PFSK-1 (cell line): Measurements from ENCODE around the gene AOAH.

Experiments
- FOXP2 ChIP-seq: optimal IDR thresholded peaks from 2 replicates; pipeline ENCODE3; 2011; ENCODE audit warnings: borderline replicate concordance, control low read depth, inconsistent platforms; ENCODE audit not compliant: insufficient read depth; ENCODE audit errors: extremely low read length, extremely low read depth
- POLR2AphosphoS5 ChIP-seq: IDR thresholded peaks from 2 replicates; pipeline ENCODE4 v1.6.1; 2012; ENCODE audit warnings: low read depth, mild to moderate bottlenecking, control low read depth, low read length, moderate library complexity
- REST ChIP-seq, 2 experiments: IDR thresholded peaks; 2 replicates each; pipeline versions ENCODE4 v1.6.1 to v1.8.0; 2011 to 2012; ENCODE audit warnings: low read depth in 2 of 2, low read length in 2 of 2, control low read depth in 1 of 2, inconsistent platforms in 1 of 2, mild to moderate bottlenecking in 1 of 2, moderate library complexity in 1 of 2; ENCODE audit not compliant: insufficient read depth in 1 of 2
- SIN3A ChIP-seq: IDR thresholded peaks from 2 replicates; pipeline ENCODE4 v1.6.1; 2012; ENCODE audit warnings: mild to moderate bottlenecking, low read length, moderate library complexity, borderline replicate concordance; ENCODE audit not compliant: insufficient read depth
- TAF1 ChIP-seq: IDR thresholded peaks from 2 replicates; pipeline ENCODE4 v1.6.1; 2012; ENCODE audit warnings: low read length, control low read depth, borderline replicate concordance; ENCODE audit not compliant: insufficient read depth

The AOAH gene

DNA sequence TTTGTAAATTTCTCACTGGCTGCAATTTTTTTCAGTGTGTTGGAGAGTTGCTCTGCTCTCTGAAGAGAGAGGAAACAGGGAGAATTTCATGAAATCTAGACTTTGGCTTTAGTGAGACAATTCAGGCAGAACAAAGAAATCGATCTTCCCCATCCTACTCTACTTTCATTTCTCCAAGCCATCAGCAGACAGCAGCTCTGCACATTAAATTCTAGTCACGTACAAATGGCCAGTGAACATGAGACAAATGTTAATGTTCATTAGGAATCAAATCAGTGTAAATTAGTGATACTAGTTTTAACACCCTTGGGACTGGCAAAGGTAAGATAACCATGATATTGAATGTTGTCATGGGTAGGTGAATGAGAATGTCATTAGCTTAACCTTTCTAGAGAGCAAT, 193.8 kb downstream of the AOAH start:
- TF ChIP-seq POLR2AphosphoS5, result no peak
- no peak for TF ChIP-seq SIN3A
- TF ChIP-seq FOXP2, result no peak
- no peak for TF ChIP-seq REST (IDR thresholded peaks at IDR 0.05; ENCODE audit: insufficient read depth in 1 of 2, low read depth in 2 of 2, low read length in 2 of 2)
- no peak for TF ChIP-seq TAF1

GRCh38 chr7:36527549-36527913, 196.8 kb downstream of the AOAH start:
- TF ChIP-seq TAF1 (no peak), SIN3A (no peak), FOXP2 (no peak), REST (IDR thresholded peaks at IDR 0.05; ENCODE audit: insufficient read depth in 1 of 2, low read depth in 2 of 2, low read length in 2 of 2) (no peak), POLR2AphosphoS5 (no peak)

GRCh38 chr7:36526863-36527548, 197.3 kb downstream of the AOAH start:
- no peak for TF ChIP-seq POLR2AphosphoS5
- no peak for TF ChIP-seq FOXP2
- TF ChIP-seq SIN3A, result no peak
- TF ChIP-seq TAF1, result no peak
- no peak for TF ChIP-seq REST (IDR thresholded peaks at IDR 0.05; ENCODE audit: insufficient read depth in 1 of 2, low read depth in 2 of 2, low read length in 2 of 2)

DNA sequence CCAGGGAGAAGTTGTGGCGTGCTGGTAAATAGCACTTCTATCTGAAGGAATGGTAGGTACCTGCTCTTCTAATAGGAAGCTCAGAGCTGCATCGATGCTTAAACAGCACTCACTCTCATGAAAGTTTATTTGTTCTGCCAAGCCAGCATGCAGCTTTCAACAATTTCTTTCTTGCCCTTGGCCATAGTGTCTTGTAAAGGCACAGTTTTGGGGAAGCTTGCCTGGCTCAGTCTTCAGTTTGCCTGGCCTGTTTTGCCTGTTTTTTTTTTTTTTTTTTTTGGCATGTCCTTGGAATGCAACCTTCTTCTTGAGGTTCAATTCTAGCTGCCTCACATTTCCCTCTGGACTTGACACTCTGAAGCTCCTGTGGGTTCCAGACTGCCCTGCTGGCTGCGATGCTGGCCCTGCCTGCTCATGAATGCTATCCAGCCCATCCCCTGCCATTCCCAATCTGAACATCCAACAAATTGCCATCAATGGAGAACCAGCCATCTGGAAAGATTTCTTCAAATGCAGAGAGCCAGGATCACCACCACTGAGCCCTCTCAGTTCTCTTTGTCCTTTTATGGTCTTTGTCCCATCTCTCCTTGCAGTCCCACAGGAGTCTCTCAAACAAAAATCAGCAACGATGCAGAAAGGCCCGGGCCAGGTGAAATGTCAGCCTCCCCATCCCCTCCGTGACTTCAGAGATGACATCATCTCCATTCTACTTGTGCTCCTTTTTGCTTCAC, 200.8 kb downstream of the AOAH start:
- TF ChIP-seq TAF1 (no peak), SIN3A (no peak), FOXP2 (no peak), REST (IDR thresholded peaks at IDR 0.05; ENCODE audit: insufficient read depth in 1 of 2, low read depth in 2 of 2, low read length in 2 of 2) (no peak), POLR2AphosphoS5 (no peak)
